NK-92 treated with Interleukin-12 subunit alpha and Interleukin-12 subunit beta, amount 100 ng/mL, for 24 hours (cell line): ENCODE data around the gene ANKFY1.

Experiments used
- DNase-seq: peaks from one replicate; lab custom pipeline; 2025; lab: John Stamatoyannopoulos, UW

ANKFY1 gene

DNA sequence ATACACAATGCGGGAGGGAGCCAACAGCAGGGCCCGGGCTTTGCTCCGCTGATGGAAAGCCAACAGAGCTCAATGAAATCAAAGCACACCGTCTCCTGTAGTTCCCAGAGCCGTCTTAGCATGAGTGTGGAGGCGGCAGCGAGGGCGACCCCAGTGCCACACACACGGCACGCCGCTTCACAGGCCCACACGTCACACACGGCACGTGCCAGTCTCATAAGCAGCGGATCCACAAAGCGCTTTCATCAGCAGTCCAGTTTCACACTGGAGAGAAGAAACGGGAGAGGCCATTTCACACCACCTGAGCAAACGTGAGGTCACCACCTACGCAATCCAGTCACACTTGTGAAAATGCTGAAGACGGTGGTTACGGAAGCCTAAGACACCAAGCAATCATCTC is 86.0 kb downstream of the ANKFY1 start:
- DNase-seq = no peak

DNA sequence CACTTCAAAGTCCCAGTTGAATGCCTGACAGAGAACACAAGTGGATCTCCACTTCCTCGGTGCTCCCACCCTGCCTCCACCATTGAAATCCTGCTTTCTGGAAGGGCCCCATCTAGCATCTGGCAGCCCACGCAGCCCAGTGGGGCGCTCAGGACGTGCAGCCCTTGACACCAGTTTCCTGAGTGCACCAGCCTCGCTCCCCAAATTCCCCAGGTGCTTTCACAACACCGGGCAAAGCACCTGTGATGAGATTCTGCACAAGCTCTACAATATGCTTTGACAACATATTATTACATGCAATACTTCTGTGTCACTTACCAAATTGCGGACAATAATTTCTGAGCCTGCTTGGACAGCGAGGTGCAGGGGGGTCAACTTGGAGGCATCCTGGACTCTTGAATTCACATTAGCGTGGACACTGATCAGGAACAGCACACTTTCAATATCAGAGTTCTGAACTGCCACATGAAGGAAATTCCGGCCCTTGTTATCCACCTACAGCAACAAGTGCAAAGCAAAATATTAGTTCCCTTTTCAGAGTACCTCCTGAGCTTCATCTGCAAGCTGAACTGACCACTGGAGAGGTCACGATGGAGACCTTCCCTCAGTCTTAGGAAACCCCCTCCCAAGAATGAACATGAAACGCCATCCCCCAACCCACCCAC is 86.8 kb downstream of the ANKFY1 start:
- no peak for DNase-seq

DNA sequence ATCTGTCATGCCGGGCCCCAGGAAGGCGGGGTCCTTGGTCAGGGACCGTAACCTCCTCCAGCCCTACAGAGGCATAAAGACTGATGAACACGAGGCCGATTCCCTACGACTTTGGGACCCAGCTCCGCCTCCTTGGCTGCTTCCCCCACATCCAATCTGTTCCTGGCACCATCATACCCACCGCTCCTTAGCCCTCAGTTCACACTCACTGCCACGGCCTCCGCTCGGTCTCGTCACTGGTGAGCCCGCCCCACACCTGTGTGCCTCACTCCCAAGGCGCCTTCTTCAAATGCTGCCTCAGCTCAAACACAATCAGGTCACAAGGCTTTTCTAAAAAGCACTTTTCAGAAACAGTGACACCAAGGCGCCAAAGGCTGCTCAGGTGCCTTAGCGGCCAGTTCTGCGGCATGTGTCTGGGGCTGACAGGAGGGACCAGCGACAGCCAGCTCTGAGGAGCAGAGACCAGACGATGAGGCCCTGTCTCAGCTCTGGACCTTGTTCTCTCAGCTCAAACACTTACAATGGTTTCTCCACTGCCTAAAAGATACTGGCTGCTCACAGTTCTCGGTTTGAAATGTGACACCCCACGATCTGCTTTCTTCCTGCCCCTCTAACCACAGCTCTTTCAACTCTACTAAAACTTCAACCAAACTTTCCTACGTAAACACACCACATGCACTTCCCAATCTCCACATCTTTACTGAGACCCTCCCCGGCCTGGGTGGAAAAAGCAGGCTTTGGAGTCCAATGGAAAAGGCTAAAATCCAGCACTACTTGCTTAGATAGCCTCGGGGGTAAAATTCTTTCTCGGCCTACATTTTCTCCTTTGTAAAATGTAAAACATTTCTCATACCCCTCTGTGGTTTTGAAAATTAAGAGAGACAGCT is 87.6 kb downstream of the ANKFY1 start:
- DNase-seq = no peak

DNA sequence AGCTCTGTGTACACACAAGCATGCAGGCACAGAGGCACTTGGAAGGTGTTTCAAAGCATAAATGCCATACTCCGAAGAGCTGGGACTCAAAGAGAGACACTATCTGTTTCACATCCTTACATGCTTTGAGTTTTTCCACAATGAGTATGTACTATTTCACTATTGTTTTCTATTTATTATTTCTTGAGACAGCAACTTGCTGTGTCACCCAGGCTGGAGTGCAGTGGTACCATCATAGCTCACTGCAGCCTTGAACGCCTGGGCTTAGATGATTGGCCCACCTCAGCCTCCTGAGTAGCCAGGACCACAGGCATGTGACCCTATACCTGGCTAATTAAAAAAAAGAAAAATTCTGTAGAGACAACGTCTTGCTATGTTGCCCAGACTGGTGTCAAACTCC is 89.2 kb downstream of the ANKFY1 start:
- DNase-seq = no peak

DNA sequence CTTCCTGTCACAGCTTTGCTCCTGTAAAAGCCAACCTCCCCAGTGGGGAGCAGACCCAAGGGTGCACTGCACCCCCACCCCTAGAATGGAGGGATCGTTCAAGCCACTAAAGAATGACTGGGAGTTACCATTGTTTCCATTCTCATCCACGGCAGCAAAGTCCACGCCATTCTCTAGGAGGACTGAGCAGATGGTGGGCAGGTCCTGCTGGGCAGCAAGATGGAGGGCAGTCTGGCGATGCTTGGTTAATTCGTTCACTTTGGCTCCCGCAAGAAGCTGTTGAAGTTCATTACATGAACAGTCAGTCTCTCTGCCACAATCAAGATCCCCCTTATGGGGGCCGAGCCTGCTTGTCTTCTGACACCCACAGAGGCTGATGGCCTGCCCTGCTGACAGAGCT is 90.0 kb downstream of the ANKFY1 start:
- no peak for DNase-seq

DNA sequence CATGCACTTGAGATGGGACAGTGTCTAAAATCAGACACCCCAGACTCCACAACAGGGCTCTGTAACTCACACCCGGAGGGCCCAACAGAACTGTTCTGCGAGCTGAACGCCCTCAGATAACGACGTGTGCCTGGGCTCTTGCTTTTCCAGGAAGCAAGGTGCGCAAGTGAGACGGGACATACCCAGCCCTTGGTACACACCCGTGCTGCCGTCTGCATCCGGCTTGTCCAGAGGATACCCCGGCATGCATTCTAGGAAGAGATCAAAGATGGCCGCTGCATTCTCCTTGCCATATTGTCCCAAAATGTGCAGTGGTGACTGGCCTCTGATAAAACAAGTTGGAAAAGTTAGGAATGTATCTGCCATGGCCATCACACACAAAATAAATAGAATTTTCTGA is 91.4 kb downstream of the ANKFY1 start:
- no peak for DNase-seq

DNA sequence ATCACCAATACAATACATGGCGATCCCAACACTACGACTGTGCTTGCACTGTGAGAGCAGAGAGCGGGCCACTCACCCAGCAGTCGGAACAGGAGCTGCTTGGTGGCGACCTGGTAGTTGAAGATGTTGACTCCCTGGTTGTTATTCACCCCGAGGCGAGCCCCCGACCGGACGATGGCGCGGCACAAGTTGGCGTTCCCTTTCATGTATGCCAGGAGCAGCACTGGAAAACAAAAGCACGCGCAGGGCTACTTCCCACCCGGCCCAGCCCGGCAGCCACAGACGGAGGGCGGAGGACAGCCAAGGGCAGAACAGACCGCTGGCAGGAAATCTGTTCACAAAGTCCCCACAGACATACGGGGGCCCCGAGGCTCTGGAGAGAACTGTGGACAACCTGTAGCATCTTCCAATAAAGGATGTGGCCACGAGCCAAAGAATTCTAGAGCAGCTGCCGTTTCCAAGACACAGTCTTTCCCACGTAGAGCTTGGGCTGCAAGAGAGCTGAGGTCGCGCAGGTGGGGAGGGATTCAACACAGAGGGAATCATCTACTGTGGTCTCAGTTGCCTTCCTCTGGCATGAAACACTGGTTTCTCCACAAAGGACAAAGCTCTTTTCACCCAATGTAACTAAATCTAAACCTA is 93.0 kb downstream of the ANKFY1 start:
- DNase-seq = no peak

DNA sequence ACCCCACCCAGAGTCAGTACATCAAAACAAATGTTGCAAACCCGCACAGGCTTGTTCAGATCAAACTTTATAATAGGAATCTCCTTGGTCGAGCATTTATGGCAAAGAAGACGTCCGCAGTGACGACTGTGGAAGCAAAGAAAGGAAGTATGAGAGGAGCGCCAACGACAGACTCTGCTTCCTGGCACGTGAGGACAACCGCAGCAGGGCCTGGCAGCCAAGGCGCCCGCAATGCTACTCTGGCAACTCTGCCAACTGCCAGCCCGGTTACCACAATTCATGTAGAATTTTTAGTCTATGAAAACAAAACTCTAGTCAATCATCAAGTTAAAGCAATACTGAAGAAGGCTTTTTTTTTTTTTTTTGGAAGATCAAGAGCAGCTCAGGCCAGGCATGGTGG is 96.0 kb downstream of the ANKFY1 start:
- no peak for DNase-seq

DNA sequence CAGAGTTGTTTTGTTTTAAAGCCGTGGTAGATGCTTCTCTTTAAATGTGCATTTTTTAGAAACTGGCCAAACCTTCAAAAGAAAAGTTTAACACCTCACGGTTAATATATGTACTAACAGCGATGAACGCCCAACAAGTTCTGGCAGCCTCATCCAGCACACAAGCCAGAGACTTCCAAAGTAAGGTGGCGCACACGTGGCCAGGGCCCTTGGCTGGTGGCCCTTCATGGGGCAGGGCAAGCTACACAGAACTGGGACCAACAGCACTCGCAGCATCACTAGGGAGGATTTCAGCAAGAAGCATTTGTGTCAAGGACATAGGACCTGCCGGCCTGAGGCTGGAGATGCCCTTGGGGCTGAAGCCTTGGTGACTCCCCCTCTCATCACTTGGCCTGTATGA is 97.4 kb downstream of the ANKFY1 start:
- no peak for DNase-seq

DNA sequence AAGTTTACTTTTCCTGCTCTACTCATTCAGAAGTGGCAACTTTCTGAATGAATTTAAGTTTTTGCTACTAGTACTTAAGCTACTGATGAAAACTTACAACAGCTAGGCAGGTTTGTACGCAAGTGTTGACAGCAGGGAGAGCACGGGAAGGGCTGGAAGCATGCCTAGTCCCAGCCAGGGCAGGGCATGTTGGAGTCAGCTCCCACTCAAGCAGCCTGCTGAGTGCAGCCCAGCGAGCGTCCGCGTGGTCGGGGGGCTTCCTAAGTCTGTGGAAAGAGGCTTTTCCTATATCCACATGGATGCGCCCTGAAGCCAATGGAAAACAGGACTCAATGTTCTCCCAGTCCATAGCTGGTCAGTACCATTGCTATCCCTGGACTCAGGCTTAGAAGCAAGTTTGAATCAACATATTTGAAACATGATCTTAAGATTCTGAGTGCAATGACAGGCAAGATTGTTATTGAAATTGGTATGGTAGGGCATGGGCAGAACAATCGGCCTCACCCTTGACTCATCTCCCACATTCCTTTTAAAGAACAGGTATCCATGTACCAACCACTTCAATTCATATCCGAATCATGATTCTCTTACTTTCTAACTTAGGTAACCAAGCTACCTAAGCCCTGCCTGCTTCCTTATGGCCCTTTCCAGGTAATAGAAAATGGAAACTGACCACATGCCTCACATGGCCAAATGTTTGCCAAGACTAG is 98.3 kb downstream of the ANKFY1 start:
- DNase-seq = no peak

DNA sequence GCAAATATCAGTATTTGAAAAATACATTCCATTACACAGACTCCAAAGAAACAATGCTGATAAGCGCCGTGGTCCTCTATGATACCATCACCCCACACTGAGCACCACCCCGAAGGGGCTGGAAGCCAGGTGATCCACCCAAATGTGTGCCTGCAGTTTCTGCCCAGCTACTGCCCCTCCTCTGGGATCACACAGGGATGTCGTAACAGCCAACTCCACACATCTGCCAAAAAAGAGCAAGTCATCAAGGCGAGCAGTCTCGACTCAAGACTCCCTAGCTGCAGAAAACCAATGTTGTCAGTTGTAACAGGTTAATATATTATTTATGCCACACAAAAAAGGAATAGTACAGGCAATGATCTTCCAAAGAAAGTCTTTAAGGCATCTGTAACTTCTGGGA is 99.8 kb downstream of the ANKFY1 start:
- no peak for DNase-seq

DNA sequence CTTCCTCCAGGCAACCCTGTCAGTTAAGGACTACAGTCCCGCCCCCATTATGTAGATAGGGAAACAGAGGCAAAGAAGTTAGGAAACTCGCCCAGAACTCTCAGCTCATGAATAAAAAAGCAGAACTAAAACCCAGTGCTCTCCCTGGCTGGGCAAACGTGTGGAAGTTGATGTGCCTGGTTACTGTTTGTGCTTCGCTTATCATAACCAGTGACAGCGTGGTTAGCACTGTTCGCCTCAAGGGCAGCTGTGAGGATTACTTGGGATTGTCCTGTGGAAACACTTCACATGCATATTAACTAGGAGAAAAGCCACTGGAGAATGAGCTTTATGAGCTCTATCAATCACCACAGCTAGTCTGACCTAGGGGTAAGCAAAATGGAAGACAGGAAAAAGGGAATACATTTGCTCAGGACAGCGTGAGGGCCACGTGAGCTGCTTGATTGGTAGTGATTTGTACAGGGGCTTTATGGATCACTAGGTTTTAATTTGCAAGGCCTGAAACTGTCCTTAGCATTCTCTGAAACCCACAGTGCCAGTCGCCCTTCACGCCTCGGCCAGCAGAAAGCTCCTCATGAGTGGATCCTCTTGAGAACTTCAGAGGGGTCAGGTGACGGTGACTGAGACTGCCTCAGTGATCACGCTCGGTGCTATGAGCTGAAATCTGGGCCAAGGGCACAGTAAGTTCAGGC is 100.9 kb downstream of the ANKFY1 start:
- no peak for DNase-seq

DNA sequence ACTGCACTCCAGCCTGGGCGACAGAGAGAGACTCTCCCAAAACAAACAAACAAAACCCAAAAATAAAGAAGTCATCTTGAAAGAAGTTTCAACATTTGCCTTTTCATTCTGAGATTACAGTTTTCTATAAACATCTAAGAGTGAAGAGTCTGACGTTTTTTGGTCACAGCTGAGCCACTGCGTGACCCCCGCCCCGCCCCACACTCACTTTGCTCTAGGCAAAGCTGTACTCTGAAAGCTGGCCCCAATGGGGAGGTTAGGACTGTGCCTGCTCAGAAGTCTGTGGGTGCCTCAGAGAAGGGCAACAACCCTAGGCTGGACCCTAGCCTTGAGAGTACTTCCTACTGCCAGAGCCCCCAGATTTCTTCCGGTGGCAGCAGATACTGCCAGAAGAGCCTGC is 101.5 kb downstream of the ANKFY1 start:
- no peak for DNase-seq

DNA sequence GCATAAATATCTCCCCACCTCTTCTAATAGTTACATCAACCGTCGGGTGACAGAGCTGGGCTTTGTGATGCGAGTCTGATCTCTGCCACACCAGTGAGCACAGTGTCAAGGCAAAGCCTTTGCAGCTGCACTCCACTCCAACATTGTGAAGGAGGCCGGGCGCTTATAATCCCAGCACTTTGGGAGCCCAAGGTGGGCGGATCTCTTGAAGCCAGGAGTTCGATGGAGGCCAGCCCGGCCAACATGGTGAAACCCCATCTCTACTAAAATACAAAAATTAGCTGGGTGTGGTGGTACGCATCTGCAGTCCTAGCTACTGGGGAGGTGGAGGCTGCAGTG is 101.8 kb downstream of the ANKFY1 start:
- no peak for DNase-seq

DNA sequence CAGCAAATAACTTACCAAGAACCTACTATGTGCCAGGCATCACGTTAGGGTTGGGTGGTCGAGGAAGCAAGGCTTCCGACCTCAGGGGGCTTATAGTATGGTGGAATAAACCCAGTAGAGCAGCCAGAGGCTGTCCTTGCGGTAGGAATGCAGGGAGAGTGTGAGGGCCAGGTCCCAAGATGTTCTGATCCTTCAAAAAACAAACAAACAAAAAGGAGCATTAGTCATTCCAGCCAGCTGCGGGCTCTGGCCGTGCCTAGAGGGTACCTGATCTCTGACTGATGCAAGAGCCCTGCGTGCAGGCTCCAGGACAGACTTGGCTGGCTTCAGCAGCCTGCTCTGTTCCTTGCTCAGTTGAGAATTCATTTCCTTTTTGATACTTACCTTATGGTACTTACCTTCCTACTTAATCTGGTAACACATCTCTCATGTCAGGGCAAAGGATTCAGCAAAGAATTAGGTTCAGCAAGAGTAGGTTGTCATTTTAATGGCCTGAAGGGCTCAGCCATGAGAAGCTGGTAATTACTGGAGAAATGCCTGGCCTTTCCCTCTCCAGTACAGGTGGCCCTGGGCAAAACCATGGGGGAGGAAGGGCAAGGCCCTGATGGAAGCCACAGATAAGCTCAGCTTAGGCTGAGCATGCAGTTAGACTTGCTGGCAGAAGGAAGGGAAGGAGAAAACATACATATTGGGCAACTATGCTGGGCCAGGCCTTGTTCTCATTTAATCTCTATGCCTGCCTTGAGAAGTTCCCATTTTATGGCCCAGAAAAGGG is 102.4 kb downstream of the ANKFY1 start:
- DNase-seq = no peak

DNA sequence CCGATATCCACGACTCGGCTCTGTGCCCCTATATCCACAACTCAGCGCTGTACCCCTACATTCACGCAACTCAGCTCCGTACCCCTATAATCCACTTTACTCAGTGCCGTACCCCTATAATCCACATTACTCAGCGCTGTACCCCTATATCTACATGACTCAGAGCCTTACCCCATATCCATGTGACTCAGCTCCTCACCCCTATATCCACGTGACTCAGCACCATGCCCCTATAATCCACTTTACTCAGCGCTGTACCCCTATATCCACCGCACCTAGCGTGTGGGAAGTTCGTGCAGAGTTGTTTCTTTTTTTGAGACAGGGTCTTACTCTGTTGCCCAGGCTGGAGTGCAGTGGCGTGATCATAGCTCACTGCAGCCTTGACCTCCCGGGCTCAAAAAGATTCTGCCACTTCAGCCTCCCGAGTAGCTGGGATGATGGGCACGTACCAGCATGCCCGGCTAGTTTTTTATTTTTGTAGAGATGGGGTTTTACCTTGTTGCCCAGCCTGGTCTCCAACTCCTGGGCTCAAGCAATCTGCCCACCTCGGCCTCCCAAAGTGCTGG is 103.4 kb downstream of the ANKFY1 start:
- DNase-seq = no peak

DNA sequence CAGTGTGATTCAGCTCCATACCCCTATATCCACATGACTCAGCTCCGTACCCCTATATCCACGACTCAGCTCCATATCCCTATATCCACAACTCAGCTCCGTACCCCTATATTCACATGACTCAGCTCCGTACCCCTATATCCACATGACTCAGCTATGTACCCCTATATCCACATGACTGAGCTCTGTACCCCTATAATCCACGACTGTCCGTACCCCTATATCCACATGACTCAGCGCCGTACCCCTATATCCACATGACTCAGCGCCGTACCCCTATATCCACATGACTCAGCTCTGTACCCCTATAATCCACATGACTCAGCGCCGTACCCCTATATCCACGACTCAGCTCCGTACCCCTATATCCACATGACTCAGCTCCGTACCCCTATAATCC is 104.0 kb downstream of the ANKFY1 start:
- no peak for DNase-seq

DNA sequence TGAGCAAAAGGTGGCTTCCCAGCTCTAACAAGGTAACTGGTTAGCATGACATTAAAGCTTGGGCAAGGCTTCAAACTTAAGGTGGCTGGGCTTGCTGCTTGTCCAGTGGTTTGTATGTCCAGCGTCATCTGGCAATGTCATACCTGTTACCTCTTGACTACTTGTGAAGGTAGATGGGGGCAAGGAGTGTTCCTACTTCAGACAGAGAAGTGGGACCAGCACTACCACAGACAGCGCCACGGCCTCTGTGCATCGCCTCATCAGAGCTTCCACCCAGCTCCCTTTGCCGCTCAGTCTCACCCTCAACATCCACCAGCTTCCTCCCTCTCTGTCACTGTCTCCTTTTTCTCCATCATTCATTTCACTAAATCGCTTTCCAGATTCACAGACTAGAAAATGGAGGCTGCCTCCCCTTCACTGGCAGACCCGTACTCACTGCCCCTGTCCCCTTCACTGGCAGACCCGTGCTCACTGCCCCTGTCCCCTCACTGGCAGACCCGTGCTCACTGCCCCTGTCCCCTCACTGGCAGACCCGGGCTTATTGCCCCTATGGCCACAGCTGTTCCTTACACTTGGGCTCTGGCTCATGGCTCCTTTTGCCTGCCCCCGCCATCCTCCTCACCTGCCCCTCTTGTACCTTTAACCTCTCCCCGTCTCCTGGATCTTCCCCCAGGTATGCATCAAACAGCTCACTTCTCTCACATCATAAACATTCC is 106.0 kb downstream of the ANKFY1 start:
- DNase-seq = no peak

DNA sequence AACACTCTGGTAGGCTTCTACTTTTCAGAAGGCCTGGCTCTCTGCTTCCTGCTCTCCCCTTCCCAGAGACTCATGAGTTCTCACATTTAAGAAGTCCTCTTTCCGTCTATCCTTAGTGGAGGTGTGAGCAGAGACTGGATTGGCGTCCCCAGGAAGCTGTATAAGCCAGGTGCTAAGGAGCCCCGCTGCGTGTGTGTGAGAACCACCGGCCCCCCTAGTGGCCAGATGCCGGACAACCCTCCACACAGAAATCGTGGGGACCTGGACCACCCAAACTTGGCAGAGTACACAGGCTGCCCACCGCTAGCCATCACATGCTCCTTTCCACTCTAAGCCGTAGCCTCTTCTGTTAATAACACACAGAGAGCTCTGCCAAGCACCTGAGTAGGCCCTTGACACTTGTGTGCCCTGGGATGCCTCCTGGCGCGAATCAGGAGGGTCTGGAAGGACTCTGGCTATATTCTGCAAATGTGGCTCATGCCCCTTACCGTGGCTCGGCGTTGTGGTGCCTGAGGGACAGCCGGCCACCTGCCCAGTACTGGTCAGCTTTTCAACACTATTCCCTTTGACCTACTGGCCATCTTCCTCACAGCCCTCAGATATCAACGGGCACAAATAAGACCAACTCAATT is 106.9 kb downstream of the ANKFY1 start:
- DNase-seq = no peak
